Activated T-helper 9 cell treated with anti-CD3 and anti-CD28 coated beads, Interleukin-2, amount 50 U/mL, for 16 hours (primary cell): ENCODE data around the gene CAVIN1.
"Not testable (repeated sequence)": the region's sequence is repeated elsewhere in the genome, so short reads cannot be mapped to it uniquely, and the experiment has no call there.

Source experiments
- DNase-seq: peaks from one replicate; pipeline ENCODE4 v3.0.0-alpha.2; 2020; ENCODE audit warnings: low read depth

Gene CAVIN1

GRCh38 chr17:42378959-42379594 is 44.0 kb downstream of the CAVIN1 start:
- no peak for DNase-seq

DNA sequence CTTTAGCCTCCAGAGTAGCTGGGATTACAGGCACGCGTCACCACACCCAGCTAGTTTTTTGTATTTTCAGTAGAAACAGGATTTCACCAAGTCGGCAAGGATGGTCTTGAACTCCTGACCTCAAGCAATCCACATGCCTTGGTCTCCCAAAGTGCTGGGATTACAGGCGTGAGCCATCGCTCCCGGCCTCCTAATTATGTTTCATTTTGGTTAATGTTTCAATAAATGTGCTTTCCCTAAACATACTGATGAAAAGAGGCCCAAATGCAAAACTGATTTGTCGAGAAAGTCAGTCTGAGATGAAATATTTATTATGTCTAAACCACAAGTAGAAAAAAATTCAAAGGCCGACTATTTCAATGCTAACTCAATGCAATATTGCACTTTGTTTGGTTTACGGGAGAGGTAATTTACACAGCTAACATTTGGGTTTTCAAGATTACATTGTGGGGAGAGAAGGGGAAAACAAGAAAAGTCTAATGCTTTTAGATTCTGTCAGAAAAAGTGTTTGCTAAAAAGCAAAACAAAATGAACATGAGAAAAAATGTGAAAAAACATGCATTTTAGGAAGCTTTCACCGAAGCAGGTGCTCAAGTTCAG is 44.6 kb downstream of the CAVIN1 start:
- DNase-seq, result no peak

- no peak for DNase-seq
These were observed 49.2 kb downstream of the CAVIN1 start for GRCh38 chr17:42373896-42374295.

- DNase-seq, result no peak
These were observed 50.9 kb downstream of the CAVIN1 start for GRCh38 chr17:42372142-42372541.

DNA sequence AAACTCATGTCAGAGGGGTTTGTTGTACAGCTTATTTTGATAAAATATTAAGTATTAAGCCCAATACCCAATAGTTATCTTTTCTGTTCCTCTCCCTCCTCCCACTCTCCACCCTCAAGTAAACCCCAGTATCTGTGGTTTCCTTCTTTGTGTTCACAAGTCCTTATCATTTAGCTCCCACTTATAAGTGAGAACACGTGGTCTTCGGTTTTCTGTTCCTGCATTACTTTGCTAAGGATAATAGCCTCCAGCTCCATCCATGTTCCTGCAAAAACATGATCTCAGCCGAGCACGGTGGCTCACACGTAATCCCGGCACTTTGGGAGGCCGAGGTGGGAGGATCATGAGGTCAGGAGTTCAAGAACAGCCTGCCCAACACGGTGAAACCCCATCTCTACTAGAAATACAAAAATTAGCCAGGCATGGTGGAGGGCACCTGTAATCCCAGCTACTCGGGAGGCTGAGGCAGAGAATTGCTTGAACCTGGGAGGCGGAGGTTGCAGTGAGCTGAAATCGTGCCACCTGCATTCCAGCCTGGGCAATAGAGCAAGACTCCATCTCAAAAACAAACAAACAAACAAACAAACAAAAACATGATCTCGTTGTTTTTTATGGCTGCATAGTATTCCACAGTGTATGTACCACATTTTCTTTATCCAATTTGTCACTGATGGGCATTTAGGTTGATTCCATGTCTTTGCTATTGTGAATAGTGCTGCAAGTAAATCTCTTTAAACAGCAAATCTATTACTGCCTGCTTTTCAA is 54.1 kb downstream of the CAVIN1 start:
- DNase-seq, result not testable (repeated sequence)

DNA sequence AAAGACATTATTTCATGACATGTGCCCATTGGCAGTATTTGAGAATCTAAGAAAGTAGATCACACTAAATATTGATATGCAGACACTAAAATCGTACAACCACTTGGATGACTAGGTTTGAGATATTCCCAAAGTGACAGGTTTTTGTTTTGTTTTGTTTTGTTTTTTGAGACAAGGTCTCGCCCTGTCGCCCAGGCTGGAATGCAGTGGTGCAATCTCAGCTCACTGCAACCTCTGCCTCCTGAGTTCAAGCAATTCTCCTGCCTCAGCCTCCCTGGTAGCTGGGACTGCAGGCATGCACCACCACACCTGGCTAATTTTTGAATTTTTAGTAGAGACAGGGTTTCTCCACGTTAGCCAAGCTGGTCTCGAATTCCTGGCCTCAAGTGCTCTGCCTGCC is 54.7 kb downstream of the CAVIN1 start:
- DNase-seq, result not testable (repeated sequence)

- DNase-seq, result not testable (repeated sequence)
These were observed 56.7 kb downstream of the CAVIN1 start for GRCh38 chr17:42366176-42367023.

- DNase-seq, result peak; percentile 9
These were observed 57.9 kb downstream of the CAVIN1 start for GRCh38 chr17:42365136-42365535.

DNA sequence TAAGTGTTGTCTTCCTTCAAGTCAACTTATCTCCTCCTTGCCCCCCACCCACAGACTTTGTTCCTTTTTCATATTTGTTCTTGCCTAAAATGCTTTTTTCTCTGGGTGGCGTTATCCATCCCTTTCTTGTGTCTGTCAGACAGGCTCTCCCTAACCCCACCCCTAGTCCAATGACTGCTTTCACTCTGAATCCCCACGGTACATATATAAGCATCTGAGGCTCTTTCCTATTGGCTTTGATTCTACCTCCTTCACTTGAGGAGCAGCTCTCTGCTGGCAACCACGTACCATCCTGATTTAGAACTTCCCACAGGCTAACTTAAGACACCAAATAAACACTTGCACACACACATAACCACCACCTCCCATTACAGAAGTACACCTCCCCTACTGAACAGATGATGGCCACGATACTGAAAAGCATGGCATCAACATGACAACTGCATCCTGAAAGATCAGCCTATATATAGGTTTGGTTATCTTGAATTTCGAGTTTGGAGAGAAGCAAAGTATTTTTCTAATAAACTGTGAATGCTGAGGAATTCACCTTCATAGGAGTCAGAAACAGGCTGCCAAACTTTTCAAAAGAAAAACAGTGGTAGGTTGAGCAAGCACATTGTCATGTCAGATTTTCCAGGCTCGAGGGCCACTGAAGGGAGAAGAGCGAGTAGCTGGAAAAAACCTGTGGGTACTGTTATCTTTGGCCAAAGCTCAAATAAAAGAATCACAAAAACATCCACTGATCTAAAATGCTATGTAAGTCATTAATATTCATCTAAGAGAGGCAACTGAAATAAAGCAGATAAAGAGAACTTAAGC is 59.1 kb downstream of the CAVIN1 start:
- DNase-seq, result no peak

- no peak for DNase-seq
These were observed 59.8 kb downstream of the CAVIN1 start for GRCh38 chr17:42363231-42363630.

DNA sequence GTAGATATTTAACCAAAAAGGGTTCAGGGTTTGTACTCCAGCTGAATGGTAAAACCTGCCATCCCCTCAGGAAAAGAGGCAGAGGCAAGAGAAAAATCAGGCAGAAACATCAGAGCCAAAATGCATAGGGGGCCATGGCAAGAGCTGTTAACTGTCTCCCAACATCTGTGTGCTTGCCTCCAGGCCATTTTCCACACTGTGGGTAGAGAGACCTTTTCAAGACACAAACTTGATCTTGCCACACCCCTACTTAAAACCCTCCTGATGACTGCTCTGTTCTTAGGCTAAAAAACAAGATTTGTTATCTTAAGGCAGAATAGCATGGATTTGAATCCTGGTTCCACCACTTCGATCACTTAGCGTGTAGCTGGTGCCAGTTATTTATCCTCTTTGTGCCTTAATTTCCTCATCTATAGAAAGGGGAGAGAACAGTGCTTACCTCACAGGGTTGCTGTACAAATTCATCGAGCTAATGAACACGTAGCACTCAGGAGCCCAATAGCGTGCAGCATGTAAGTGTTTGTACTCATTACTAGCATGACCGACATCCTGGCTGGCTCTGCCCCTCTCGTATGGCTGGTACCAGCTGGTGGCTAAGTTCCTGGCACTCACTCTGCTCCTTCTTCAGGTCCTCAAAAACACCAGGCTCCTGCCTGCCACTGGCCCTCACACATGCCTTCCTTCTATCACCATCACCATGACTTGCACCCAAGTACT is 60.7 kb downstream of the CAVIN1 start:
- DNase-seq, result no peak

DNA sequence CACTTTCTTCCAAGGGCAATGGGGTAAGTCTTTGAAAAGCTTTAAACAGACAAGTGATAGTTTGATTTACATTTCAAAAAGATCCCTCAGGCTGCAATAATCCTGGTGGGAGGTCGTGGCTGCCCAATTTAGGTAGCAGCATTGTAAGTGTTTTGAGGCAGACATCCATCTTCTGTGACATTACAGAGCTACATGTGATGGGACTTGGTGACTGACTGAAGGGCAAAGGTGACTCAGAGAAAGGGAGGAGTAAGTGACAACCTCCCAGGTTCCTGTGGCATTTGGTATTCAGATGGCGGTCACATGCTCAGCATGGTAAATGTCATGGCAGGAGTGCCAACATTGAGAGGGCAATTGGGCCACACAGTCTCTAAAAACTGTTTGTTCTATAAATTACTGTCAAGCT is 61.3 kb downstream of the CAVIN1 start:
- DNase-seq, result peak; percentile 13

DNA sequence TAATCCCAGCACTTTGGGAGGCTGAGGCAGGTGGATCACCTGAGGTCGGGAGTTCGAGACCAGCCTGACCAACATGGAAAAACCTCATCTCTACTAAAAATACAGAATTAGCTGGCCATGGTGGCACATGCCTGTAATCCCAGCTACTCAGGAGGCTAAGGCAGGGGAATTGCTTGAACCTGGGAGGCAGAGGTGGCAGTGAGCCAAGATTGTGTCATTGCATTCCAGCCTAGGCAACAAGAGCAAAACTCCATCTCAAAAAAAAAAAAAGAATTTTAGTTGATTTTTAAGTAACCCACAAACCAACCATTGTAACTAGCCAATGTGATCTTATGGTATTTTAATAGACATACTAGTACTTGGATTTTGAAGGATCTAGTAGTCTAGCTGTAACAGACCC is 62.7 kb downstream of the CAVIN1 start:
- not testable (repeated sequence) for DNase-seq

DNA sequence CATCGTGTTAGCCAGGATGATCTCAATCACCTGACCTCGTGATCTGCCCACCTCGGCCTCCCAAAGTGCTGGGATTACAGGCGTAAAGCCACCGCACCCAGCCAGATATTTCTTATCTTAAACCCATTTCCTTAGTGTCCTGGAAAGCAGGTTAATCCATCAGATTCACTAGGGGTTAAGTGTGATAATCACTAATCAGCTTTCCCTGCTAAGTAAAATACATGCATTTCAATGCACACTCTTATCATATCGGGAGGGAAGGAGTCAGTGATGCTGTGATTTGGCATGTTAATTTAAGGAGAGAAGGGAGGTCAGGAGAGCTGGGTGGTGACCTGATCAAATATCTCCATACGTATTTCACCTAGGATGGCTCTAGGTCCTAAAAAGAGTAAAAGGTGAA is 63.9 kb downstream of the CAVIN1 start:
- no peak for DNase-seq

DNA sequence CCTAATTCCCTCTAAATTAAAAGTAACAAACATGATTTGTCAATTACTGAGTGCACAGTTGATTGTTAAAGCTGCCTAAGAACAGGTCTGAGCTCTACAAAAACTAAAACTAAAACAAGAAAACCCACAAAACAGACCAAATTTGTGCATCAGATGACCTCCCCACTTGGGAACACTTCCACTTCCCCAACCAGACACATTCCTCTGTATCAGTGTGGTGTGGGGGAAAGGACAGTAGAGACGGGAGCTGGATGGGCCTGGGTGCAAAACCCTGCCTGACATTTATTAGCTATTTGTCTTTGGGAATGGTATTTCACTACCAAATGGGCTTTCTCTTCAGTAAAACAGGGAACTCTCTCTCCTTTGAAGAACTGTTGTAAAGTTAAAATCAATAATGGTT is 64.6 kb downstream of the CAVIN1 start:
- DNase-seq, result no peak

- no peak for DNase-seq
These were observed 67.9 kb downstream of the CAVIN1 start for GRCh38 chr17:42354956-42355843.
